CD4-positive, alpha-beta memory T cell (primary cell): ENCODE measurements around the gene EPX. TPM values are rescaled to one million over a fixed set of nuclear protein-coding genes. Genes with fewer than 3 reads are reported as not detected.

Experiments
- CTCF ChIA-PET: fragments of 350-600 bp; sonication (Branson Sonifier 250); formaldehyde crosslinking; loops from one replicate; lab custom pipeline; 2021; ENCODE audit warnings: inconsistent platforms; ENCODE audit not compliant: partially characterized antibody; lab: Charles Lee
- POLR2A ChIA-PET: fragments of 350-600 bp; sonication (Branson Sonifier 250); formaldehyde crosslinking; loops from one replicate; lab custom pipeline; 2021; ENCODE audit not compliant: partially characterized antibody; lab: Charles Lee
- DNase-seq, 5 donors: peaks; one replicate each; pipeline versions ENCODE4 v3.0.0 to v3.0.0-alpha.2; 2020 to 2022; ENCODE audit warnings: mixed read lengths in 1 of 5
- H3K27ac ChIP-seq: one replicate; pipeline ENCODE4 v1.7.0; 2013; ENCODE audit warnings: low read depth, low read length
- H3K27me3 ChIP-seq: 2 replicates; pipeline ENCODE4 v1.7.0; 2013; ENCODE audit warnings: mild to moderate bottlenecking, low read length, moderate library complexity; ENCODE audit not compliant: insufficient read depth
- H3K36me3 ChIP-seq: 2 replicates; pipeline ENCODE4 v1.7.0; 2013; ENCODE audit warnings: mild to moderate bottlenecking, low read length, moderate library complexity; ENCODE audit not compliant: insufficient read depth
- H3K4me1 ChIP-seq: 2 replicates; pipeline ENCODE4 v1.7.0; 2013; ENCODE audit warnings: mild to moderate bottlenecking, low read length, moderate library complexity; ENCODE audit not compliant: insufficient read depth
- H3K4me3 ChIP-seq, 2 donors: one replicate each; pipeline ENCODE4 v1.7.0; 2013; ENCODE audit warnings: low read length in 2 of 2, mild to moderate bottlenecking in 1 of 2
- H3K9me3 ChIP-seq, 2 donors: one replicate each; pipeline ENCODE4 v1.7.0; 2013; ENCODE audit warnings: low read length in 2 of 2, control low read depth in 1 of 2; ENCODE audit not compliant: control insufficient read depth in 1 of 2
- H3K27ac Mint-ChIP-seq, 7 donors: one replicate each; pipeline ENCODE4 v1.8.0; 2020 to 2021; ENCODE audit warnings: mixed read lengths in 7 of 7, mild to moderate bottlenecking in 6 of 7, inconsistent platforms in 3 of 7, moderate library complexity in 3 of 7
- H3K27me3 Mint-ChIP-seq, 2 donors: one replicate each; pipeline ENCODE4 v1.8.0; 2020 to 2021; ENCODE audit warnings: mixed read lengths in 2 of 2
- H3K36me3 Mint-ChIP-seq, 2 donors: one replicate each; pipeline ENCODE4 v1.8.0; 2020 to 2021; ENCODE audit warnings: mixed read lengths in 2 of 2, inconsistent platforms in 1 of 2, mild to moderate bottlenecking in 1 of 2
- H3K4me1 Mint-ChIP-seq, 4 donors: one replicate each; pipeline ENCODE4 v1.8.0; 2020 to 2021; ENCODE audit warnings: mixed read lengths in 4 of 4, mild to moderate bottlenecking in 1 of 4
- H3K4me3 Mint-ChIP-seq, 8 donors: one replicate each; pipeline ENCODE4 v1.8.0; 2020 to 2021; ENCODE audit warnings: mixed read lengths in 8 of 8, mild to moderate bottlenecking in 7 of 8, moderate library complexity in 6 of 8, inconsistent platforms in 3 of 8
- H3K9me3 Mint-ChIP-seq, 8 donors: one replicate each; pipeline ENCODE4 v1.8.0; 2020 to 2021; ENCODE audit warnings: mixed read lengths in 8 of 8, mild to moderate bottlenecking in 5 of 8, inconsistent platforms in 3 of 8, moderate library complexity in 1 of 8
- intact Hi-C: fragments of 100-400 bp; cut with micrococcal nuclease; formaldehyde crosslinking; loops from one replicate; pipeline ENCODE4 v1.15.1; 2023
- polyA plus RNA-seq, 2 donors: library from polyadenylated mRNA; unstranded; fragments of 300-500 nt; fragmentation: Illumina TruSeq; gene quantifications; one replicate each; pipeline ENCODE4 v1.2.3, GENCODE V29; 2021
- total RNA-seq, 2 experiments: library from RNA; stranded (reverse); gene quantifications; one replicate each; pipeline ENCODE4 v1.2.3, GENCODE V29; 2021

The EPX gene
- total and polyA plus RNA-seq, 4 experiments from 2014 or later = not detected

DNA sequence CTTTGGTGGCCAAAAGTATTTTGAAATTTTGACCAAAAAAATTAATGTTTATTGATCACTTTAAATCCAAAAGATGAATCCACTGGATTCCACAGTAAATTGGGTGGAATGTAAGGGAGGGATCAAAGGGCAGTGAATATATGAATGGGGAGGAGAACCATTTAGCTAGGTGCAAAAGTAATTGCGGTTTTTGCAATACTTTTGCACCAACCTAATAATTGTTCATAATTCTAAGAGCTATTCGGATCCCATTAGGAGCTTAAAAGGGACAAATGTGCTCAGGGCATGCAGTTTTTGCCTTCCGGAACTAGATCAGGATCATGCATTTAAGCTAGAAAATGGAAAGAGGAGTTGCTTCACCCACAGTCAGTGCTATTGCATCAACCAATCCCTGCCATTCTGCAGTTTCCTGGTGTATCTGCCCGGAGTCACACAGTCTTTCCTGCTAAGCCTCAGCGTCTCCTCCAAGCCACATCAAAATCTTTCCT, 45.7 kb downstream of the EPX start, which contains the start of gene LPO:
Gene LPO, plus strand, starts transcription at position 438 of the 488 bp plus-strand sequence. CDS start 4,396 bp downstream, outside the sequence.
- Mint-ChIP-seq H3K27ac (no peak within 1 kb of the TSS), H3K9me3 (no peaks in the 10 kb centered on the region), H3K4me1 (no peaks in the 10 kb centered on the region), H3K4me3 (no peak within 1 kb of the TSS), H3K36me3 (no peaks in the 10 kb centered on the region), H3K27me3 (peaks cover 25 to 37% of the 10 kb centered on the region in 2 donors)
- no peak for DNase-seq
- H3K9me3 ChIP-seq = no peaks in the 10 kb centered on the region
- POLR2A ChIA-PET = no interaction called here
- H3K27me3 ChIP-seq = peaks cover 10% of the 10 kb centered on the region
- no peak within 1 kb of the TSS for H3K27ac ChIP-seq
- no peaks in the 10 kb centered on the region for H3K36me3 ChIP-seq
- no peak within 1 kb of the TSS for H3K4me3 ChIP-seq
- CTCF ChIA-PET = interaction anchor here (5.6 kb wide), 1 partner anchor 12 kb away, joined by 25 read pairs; no protein-coding TSS in a partner anchor
- intact Hi-C loops = no loop called here
- H3K4me1 ChIP-seq = no peaks in the 10 kb centered on the region

DNA sequence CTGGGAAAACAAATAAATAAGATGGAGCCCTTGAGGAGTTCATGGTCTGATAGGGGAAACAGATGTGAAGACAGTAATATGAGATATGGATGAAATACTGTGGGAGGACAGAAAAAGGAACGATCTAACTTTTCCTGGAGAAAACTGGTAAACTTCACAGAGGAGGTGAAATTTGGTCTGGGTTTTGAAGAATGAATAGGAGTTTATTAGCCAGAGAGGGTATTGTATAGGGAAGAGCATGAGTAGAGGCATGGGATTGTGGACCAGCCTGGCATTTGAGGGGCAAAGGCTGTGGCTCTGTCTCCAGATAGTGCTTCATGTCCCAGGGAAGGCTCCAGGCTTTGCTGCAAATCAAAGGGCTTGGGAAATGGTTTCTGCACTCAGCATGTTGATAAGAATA, 47.5 kb downstream of the EPX start:
- Histone ChIP-seq H3K27ac (no peak overlapping the region), H3K9me3 (no peaks in the 10 kb centered on the region), H3K4me3 (no peak overlapping the region), H3K27me3 (peaks cover 9% of the 10 kb centered on the region), H3K36me3 (no peaks in the 10 kb centered on the region), H3K4me1 (no peaks in the 10 kb centered on the region)
- intact Hi-C loops = no loop called here
- H3K4me3 Mint-ChIP-seq = no peak overlapping the region
- no peaks in the 10 kb centered on the region for H3K4me1 Mint-ChIP-seq
- no peaks in the 10 kb centered on the region for H3K9me3 Mint-ChIP-seq
- POLR2A ChIA-PET = no interaction called here
- DNase-seq = no peak
- CTCF ChIA-PET = interaction anchor here (5.6 kb wide), 1 partner anchor 10 kb away, joined by 25 read pairs; no protein-coding TSS in a partner anchor
- H3K36me3 Mint-ChIP-seq = no peaks in the 10 kb centered on the region
- peaks cover 29 to 39% of the 10 kb centered on the region in 2 donors for H3K27me3 Mint-ChIP-seq
- no peak overlapping the region for H3K27ac Mint-ChIP-seq

DNA sequence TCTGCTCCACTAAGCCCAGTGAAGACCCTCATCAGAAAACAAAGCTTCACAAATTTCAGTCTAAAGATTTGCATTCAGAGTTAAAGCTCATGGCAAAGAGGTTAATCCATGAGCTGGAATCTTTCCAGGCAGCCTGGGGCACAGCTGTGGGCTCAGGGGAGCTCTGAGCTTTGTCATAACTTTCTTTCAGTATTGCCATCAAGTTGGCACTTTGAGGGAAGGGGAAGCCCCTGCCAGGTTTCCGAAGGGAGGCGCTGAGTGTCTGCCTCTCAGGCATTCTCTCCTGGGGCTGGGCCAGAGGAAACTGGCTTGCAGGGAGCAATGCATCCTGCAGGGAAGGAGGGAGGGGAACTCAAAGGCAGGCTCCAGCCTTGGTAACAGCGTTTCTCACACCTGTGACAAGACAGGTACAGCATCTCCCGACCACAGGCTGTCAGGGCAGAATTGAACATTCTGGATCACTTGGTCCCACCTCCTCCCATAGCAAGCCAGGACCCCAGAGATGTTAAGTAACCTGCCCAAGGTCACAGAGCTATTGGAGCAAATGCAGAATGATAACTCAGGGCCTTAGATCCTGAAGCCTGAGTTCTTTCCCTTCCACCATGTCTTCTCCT, 49.8 kb downstream of the EPX start:
- Histone ChIP-seq H3K27ac (no peak overlapping the region), H3K4me1 (no peaks in the 10 kb centered on the region), H3K36me3 (no peaks in the 10 kb centered on the region), H3K9me3 (no peaks in the 10 kb centered on the region), H3K4me3 (no peak overlapping the region), H3K27me3 (peaks cover 4% of the 10 kb centered on the region)
- intact Hi-C loops = no loop called here
- no peak overlapping the region for H3K27ac Mint-ChIP-seq
- CTCF ChIA-PET = interaction anchor here (0.7 to 1.5 kb wide), 2 partner anchors 9 to 17 kb away, joined by 3 to 4 read pairs; no protein-coding TSS in a partner anchor
- H3K4me3 Mint-ChIP-seq = no peak overlapping the region
- POLR2A ChIA-PET = no interaction called here
- H3K27me3 Mint-ChIP-seq = peaks cover 19 to 28% of the 10 kb centered on the region in 2 donors
- H3K9me3 Mint-ChIP-seq = no peaks in the 10 kb centered on the region
- H3K36me3 Mint-ChIP-seq = no peaks in the 10 kb centered on the region
- no peak for DNase-seq
- H3K4me1 Mint-ChIP-seq = no peaks in the 10 kb centered on the region

DNA sequence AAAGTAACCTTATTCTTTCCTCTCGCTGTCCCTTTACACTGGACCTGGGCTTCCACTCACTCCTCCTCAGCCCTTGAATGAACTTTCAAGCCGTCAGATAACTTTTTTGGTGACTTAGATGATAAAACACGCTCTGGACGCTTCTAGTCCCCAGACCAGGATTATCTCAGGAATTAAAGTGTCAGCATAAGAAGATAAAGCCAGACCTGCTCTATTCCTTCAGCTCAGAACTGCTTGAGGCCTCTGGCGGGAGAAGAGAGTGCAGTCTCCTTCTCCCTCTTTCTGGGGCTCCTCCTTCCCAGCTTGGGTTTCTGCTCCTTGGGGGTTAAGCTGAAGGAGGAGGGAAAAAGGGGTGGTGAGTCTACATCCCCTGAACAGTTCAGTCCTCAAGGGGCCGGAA, 52.4 kb downstream of the EPX start:
- intact Hi-C loops = no loop called here
- peaks cover 1 to 7% (median 4%) of the 10 kb centered on the region in 4 donors for H3K4me1 Mint-ChIP-seq
- Histone ChIP-seq H3K27ac (no peak overlapping the region), H3K4me1 (peaks cover 10% of the 10 kb centered on the region), H3K4me3 (no peak overlapping the region), H3K9me3 (no peaks in the 10 kb centered on the region), H3K27me3 (no peaks in the 10 kb centered on the region), H3K36me3 (no peaks in the 10 kb centered on the region)
- H3K27ac Mint-ChIP-seq = peak overlapping the region in 1 of 7 donors; percentile 19
- no peaks in the 10 kb centered on the region for H3K36me3 Mint-ChIP-seq
- ChIA-PET CTCF (no interaction called here), POLR2A (no interaction called here)
- H3K27me3 Mint-ChIP-seq = peaks cover 18% of the 10 kb centered on the region in 2 donors
- H3K4me3 Mint-ChIP-seq = no peak overlapping the region
- H3K9me3 Mint-ChIP-seq = no peaks in the 10 kb centered on the region
- DNase-seq = no peak

DNA sequence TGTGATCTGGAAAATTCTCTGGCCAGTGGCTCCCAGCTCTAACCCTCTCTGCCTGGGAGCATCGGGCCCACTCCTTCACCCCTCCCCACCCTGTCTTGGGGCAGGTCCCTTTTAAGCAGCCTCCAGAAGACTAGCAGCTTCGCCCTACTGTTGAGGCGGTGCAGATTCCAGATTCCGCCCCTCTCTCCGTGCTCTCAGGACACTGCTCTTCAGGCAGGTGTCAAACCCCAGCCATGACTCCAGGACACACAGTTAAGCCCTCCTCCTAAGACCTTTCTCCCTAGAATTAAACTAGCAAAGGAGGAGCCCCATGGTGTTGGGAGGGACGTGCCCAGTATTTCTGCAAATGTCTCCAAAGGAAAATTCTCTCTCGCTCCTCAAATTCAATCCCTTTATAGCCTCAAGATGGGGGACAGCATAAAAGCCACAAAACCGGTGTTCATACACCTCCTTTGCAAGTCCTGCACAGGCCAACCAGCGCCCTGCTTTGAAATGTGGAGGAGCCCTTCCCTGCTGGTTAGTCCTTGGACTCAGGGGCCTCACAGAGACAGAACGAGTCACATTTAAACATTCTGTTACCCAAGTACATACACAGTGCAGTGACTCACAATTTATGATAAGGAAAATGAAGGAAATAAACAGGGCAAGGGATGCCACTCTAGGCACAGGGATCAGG, 53.0 kb downstream of the EPX start:
- intact Hi-C loops = no loop called here
- Histone ChIP-seq H3K36me3 (no peaks in the 10 kb centered on the region), H3K9me3 (no peaks in the 10 kb centered on the region), H3K4me1 (peaks cover 11% of the 10 kb centered on the region), H3K4me3 (no peak overlapping the region), H3K27ac (no peak overlapping the region), H3K27me3 (no peaks in the 10 kb centered on the region)
- no peak overlapping the region for H3K4me3 Mint-ChIP-seq
- H3K4me1 Mint-ChIP-seq = peaks cover 3 to 9% (median 6%) of the 10 kb centered on the region in 4 donors
- DNase-seq = no peak
- CTCF ChIA-PET = no interaction called here
- peaks cover 14 to 17% of the 10 kb centered on the region in 2 donors for H3K27me3 Mint-ChIP-seq
- no peak overlapping the region for H3K27ac Mint-ChIP-seq
- no peaks in the 10 kb centered on the region for H3K9me3 Mint-ChIP-seq
- H3K36me3 Mint-ChIP-seq = no peaks in the 10 kb centered on the region
- POLR2A ChIA-PET = no interaction called here

DNA sequence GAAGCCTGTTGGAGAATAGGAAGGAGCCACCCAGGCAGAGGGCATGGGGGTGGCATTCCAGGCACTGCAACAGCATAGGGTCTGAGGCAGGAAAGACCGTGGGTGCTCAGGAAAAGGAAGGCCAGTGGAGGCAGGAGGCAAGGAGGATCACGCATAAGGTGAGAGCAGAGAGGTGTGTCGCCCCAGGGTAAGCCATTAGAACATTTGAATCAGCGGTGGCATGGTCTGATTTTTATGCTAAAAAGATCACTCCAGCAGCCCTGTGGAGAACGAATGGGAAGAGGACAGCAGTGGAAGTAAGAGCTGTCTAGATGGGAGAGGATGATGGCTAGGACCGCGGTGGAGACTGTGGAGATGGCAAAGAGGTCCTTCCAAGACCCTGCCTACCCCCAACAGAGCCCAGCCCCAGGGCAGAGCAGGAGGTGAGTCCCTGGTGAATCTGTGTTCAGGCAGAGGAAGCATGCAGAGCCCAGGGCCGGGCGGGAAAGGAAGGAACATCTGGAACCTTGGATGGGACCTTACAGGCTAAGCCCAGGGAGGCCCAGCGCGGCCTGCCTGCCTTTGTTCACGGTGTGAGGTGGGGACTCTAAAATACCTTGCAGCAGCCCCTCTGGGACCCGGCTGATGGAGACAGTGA, 53.7 kb downstream of the EPX start:
- Mint-ChIP-seq H3K4me3 (no peak overlapping the region), H3K27me3 (peaks cover 12 to 14% of the 10 kb centered on the region in 2 donors), H3K9me3 (no peaks in the 10 kb centered on the region), H3K4me1 (peaks cover 3 to 9% (median 6%) of the 10 kb centered on the region in 4 donors), H3K36me3 (no peaks in the 10 kb centered on the region), H3K27ac (peak overlapping the region in 1 of 7 donors; percentile 54)
- DNase-seq = no peak
- intact Hi-C loops = no loop called here
- Histone ChIP-seq H3K36me3 (no peaks in the 10 kb centered on the region), H3K4me3 (no peak overlapping the region), H3K9me3 (no peaks in the 10 kb centered on the region), H3K27me3 (no peaks in the 10 kb centered on the region), H3K27ac (no peak overlapping the region), H3K4me1 (peaks cover 11% of the 10 kb centered on the region)
- POLR2A ChIA-PET = no interaction called here
- CTCF ChIA-PET = interaction anchor here (2.5 kb wide), 1 partner anchor 26 kb away, joined by 7 read pairs; no protein-coding TSS in a partner anchor

GRCh38 chr17:58246781-58247180, 54.3 kb downstream of the EPX start:
- H3K27ac Mint-ChIP-seq = no peak overlapping the region
- no peak overlapping the region for H3K4me3 Mint-ChIP-seq
- intact Hi-C loops = no loop called here
- peaks cover 11% of the 10 kb centered on the region for H3K4me1 ChIP-seq
- CTCF ChIA-PET = interaction anchor here (2.5 kb wide), 1 partner anchor 26 kb away, joined by 7 read pairs; no protein-coding TSS in a partner anchor
- no peaks in the 10 kb centered on the region for H3K36me3 ChIP-seq
- H3K36me3 Mint-ChIP-seq = no peaks in the 10 kb centered on the region
- POLR2A ChIA-PET = no interaction called here
- H3K4me1 Mint-ChIP-seq = peaks cover 3 to 9% (median 6%) of the 10 kb centered on the region in 4 donors
- no peaks in the 10 kb centered on the region for H3K9me3 Mint-ChIP-seq
- H3K27me3 ChIP-seq = no peaks in the 10 kb centered on the region
- H3K27me3 Mint-ChIP-seq = peaks cover 8 to 14% of the 10 kb centered on the region in 2 donors
- H3K4me3 ChIP-seq = no peak overlapping the region
- H3K27ac ChIP-seq = no peak overlapping the region
- no peaks in the 10 kb centered on the region for H3K9me3 ChIP-seq
- no peak for DNase-seq
